ENCODE measurements around the gene PDE4D.

PDE4D gene

GRCh38 chr5:59905188-59905587 is 11.7 kb upstream of the PDE4D start:
- H3K4me3 ChIP-seq (ENCODE audit: low read length): no peak overlapping the region
- no peak for DNase-seq (ENCODE audit: low read depth)
- TF ChIP-seq CTCF (conservative IDR thresholded peaks at IDR 0.05; ENCODE audit: low read length): no peak

DNA sequence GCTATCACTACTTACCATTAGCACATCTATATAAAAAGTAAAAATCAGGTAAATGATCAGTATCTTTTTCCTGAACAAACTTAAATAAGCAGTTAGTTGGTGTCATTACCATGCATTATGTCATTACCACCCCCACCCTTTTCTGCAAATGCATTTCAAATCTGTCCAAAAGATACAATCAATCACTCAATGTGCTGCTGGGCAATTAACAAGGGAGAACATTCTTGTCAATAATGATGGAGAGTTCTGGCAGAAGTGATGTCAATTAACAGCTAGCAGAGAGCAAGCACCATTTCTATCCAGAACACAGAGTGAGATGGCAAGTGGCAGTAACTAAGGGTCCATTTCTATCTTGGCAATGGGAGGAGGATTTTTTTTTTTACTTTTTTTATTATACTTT is 3.5 kb upstream of the PDE4D start:
- no peak for TF ChIP-seq CTCF (conservative IDR thresholded peaks at IDR 0.05; ENCODE audit: low read length)
- no peak for DNase-seq (ENCODE audit: low read depth)
- no peak overlapping the region for H3K4me3 ChIP-seq (ENCODE audit: low read length)

DNA sequence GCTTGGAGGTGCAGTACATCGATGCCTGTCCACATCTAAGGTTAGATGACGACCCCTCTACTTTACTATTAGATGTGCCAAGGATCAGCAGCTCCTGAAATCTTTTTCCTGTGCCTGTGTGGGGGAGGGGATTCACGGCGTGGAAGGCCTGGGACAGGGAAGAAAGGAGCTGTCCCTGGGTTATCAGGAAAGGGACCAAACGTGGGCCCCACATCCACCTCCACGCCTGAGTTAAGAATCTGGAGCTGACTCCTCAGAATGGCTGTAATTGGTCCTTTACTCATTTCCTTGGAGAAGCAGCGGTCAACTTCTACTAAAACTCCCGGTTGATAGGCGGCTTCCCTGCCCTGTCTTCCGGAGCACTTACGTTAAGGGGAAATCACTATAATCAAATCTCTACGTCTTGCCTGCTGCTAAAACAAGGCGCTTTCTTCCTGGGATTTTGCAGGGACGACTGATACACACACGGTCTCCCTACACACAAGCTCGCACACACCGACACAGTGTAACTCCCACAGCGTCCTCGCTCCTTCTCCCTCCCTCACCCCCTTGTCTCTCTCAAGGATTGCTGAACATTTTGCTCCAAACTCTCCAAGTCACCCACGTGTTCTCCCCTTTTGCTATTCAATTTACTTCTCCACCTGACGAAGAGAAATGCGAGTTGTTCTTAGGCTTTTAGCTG is 1.4 kb downstream of the PDE4D start:
- H3K4me3 ChIP-seq (ENCODE audit: low read length): no peak overlapping the region
- TF ChIP-seq CTCF (conservative IDR thresholded peaks at IDR 0.05; ENCODE audit: low read length): no peak
- no peak for DNase-seq (ENCODE audit: low read depth)

GRCh38 chr5:59887274-59887673 is 6.3 kb downstream of the PDE4D start:
- no peak for TF ChIP-seq CTCF (conservative IDR thresholded peaks at IDR 0.05; ENCODE audit: low read length)
- no peak for DNase-seq (ENCODE audit: low read depth)
- H3K4me3 ChIP-seq (ENCODE audit: low read length): no peak overlapping the region

GRCh38 chr5:59874675-59875074 is 18.9 kb downstream of the PDE4D start:
- no peak for TF ChIP-seq CTCF (conservative IDR thresholded peaks at IDR 0.05; ENCODE audit: low read length)
- DNase-seq (ENCODE audit: low read depth): no peak
- H3K4me3 ChIP-seq (ENCODE audit: low read length): no peak overlapping the region

GRCh38 chr5:59873113-59873512 is 20.4 kb downstream of the PDE4D start:
- no peak overlapping the region for H3K4me3 ChIP-seq (ENCODE audit: low read length)
- TF ChIP-seq CTCF (conservative IDR thresholded peaks at IDR 0.05; ENCODE audit: low read length): no peak
- peak; percentile 95 for DNase-seq (ENCODE audit: low read depth)

DNA sequence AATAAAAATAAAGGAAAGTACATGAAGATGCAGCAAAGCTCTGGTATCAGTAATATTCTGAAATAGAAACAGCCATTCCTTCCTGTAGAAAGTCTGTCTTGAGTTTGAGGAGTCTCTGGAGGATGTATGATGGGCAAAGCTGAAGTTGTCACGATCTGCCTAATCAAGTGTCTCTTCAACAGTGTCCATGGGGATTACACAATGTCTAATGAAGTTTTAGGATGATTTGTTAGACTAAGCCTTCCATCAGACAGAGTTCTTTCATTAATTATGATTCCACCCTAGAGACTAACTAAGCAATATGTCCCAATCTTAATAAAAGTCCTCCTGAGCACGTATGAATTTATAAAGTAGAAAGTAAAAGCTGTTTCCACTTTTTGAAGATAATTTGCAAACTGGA is 26.9 kb downstream of the PDE4D start:
- no peak overlapping the region for H3K4me3 ChIP-seq (ENCODE audit: low read length)

More for the DNA sequence above, 26.9 kb downstream of the PDE4D start:
- no peak for TF ChIP-seq CTCF (conservative IDR thresholded peaks at IDR 0.05; ENCODE audit: low read length)
- DNase-seq (ENCODE audit: low read depth): no peak

Data from AG10803 (cell line).